Raji (cell line): Measurements from ENCODE around the gene TMBIM1.

Experiments
- POLR2A ChIP-seq: IDR thresholded peaks from 2 replicates; pipeline ENCODE4 v1.6.1; 2011; ENCODE audit warnings: low read depth, low read length, control low read depth; ENCODE audit not compliant: insufficient read depth

TMBIM1 gene

DNA sequence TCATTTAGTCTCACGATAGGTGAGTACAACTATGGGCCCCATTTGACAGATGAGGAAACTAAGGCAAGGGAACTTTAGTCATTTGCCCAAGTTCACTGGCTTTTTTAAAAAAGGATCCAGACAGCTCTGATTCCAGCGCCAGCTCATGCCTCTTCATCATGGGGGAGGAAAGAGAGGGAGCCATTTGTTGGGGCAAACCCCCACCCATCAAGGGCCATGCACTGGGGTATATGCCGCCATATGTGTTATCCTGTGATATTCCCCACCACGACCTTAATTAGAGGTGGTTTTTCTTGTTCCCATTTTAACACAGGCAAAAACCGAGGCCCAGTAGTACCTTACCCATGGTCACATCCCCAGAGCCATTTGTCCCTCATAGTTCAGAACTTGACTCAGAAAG lies 32.1 kb downstream of the TMBIM1 start:
- no peak for TF ChIP-seq POLR2A

DNA sequence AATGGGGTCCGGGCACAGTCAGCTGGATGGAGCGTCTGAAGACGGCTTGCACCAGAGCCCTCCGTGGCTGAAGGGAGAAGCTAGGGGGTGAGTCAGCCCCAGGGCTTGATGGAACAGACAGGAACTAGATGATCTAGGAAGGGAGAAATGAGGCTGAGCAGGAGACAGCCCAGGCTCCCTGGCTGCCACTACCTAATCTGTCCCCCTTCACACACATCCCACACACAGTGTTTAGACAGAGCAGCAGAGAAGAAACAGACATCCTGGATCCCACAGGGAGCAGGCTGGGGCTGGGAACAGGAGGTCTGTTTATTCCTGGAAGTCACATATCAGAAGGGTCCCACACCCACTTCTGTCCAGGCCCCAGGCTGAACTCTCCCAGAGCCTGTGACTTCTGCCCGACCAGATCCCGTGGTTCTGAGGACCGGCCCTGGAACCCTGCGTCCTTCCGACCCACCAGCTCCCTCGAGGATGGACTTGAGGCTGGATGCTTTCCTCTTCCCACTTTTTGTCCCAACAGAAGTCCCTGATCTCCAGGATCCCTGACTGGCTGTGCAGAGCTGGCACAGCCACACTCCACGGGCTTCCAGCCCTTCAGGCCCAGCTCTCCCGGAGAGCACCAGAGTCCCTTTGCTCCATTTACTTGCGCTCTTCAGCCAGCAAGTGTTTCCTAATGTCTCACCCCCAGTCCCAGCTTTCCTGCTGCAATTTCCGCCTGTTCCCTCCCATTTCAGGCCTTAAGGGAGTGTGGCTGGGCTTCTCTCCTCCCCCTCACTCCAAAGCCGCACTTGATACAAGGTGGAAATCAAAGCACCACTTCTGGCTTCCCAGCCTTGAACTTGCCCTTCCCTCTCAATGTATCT lies 33.0 kb downstream of the TMBIM1 start:
- TF ChIP-seq POLR2A = no peak

DNA sequence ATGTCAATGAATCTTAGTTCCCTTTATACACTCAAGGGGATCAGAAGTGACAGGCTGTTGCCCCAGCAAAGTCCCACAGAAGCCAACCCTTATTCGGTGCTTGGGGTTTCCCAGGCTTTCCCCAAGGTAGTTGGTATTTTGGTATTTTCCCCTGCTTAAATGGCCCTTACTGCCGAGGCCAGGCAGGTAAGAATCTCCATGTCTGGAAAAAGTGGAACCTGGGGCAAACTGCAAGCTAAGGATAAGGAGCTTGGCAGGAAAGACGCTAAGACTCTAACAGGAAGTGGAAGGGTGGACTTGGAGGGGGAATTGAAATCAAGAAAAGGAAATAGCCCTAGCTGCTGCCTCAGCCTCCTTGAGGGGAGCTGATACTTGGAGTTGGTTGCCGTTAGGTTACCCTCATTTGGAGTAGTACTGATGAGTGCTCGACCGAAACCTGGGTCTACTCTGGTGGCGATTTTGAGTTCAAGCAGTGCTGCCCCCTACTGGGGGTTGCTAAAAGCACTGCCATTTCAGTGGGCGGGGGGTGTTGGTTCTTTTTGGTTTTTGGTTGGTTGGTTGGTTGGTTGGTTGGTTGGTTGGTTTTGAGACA lies 34.8 kb downstream of the TMBIM1 start:
- TF ChIP-seq POLR2A = no peak

DNA sequence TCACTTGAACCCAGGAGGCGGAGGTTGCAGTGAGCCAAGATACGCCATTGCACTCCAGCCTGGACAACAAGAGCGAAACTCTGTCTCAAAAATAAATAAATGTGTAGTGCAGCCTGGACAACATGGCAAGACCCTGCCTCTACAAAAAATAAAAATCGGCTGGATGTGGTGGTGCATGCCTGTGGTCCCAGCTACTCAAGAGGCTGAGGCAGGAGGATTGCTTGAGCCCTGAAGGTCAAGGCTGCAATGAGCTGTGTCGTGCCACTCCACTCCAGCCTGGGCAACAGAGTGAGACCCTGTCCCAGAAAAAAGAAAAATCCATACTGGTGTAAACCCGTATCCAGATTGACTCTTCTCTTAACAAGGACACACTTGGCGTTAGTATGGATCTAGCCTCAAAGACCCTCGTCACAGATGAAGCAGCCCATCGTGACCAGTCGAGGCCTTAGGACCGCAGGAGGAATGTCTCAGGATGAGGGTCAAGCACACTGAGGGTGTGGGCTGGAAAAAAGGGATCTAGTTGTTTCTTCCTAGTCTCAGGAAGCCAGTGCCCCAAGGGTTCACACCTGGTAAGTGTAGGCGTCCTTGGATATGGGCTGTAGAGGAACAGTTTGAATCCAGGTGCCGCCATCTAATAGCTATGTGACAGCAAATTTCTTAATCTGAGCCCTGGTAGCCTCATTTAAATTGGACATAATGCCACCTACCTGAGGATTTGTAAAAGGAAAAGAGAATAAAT lies 35.5 kb downstream of the TMBIM1 start:
- TF ChIP-seq POLR2A = no peak

DNA sequence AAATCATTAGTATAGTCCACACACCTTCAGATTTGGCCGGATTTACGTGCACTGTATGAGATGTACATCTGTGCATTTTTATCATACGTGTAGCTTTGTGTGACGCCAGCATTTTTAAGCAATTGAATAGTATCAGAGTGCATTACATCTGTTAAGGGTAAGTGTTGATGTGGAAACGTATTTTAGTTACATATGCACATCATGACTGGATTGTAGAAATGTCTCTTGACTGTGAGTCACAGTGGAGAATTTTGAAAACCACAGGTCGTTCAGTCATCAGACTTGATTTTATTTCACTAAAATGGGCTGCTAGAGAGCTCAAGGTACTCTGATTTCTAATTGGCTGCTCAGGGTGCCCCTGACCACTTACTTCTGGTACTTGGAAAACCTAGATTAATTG lies 36.9 kb downstream of the TMBIM1 start:
- no peak for TF ChIP-seq POLR2A

DNA sequence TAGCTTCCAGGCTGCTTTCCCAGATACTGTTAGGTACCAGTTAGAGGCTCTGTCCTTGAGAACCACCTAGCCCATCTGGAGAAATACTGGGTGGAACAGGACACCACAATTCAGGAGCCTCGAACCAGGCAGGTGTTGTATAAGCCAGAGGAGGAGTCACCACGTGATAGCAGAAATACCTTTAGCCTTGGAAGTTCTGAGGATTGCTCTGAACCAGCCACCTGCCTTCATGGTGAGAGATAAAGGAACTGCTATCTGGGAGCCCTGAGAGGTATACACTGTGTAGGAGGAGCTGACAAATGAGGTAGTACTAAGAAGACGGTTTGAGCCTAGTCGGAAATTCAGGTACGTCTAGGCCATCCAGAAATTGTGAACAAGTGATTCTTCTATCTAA lies 39.1 kb downstream of the TMBIM1 start:
- no peak for TF ChIP-seq POLR2A

DNA sequence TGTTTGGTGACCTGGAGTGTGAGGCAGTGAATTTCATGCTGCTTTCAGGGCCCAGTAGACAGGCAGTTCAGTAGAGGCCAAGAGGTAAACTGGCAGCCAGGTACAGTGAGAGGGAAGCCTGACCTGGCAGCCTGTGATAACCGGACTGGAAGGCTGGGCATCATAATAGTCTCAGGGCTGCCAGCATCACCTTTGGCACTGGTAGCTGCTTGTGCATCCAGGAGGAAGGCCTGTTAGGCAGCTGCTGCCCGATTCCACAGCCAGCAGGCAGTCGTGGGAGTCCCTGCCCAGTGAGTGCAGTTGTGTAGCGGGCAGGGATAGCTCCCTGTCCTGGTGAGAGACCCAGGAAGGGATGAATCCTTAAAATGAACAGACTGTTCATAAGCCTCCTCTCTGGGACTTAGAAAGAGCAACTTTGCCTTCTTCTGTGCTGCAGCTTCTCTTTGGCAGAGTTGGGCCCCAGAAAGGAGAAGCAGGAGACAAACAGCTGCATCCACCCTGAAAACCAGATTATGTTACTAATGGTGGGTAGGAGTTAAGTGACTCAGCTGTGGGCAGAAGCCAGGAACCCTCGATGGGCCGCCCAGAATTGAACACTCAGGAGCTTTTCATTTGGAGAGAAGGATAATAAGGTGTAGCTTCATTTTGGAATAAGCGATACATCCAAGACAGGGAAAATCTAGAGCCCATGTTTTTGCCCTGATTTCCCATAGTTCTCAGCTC lies 39.6 kb downstream of the TMBIM1 start:
- TF ChIP-seq POLR2A = no peak

DNA sequence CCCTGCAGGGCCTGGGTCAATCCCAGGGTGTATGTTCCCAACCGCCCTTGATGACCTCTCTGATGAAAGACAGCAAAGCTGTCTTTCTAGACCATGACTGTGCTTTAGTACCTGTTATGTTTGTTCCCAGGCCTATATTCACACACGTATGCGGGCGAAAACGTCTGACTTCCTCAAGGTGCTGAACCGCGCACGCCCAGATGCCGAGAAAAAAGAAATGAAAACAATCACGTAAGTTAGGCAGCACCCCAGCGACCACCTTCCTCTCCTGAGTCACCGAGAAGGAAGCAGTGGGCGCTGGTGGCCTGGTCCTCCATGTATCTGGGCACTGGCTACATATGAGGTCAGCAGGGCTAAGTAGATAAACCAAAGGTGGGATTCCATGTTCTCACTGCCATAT lies 42.6 kb downstream of the TMBIM1 start:
- no peak for TF ChIP-seq POLR2A

DNA sequence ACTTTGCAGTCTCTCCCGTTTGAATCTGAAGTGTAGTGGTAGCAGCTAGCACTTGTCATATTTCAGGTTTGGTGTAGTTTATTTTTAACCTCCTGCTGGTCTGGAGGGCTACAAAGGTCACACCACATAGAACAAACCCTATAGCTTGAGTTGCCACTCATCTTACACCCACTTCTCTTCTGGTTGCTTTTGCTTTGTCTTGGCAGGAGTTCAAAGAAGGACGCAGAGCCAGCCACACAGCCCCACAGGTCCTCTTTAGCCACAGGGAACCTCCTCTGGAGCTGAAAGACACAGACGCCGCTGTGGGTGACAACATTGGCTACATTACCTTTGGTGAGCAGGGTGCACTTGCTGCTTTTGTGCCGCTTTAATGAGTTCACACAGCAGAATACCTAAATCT lies 47.1 kb downstream of the TMBIM1 start:
- no peak for TF ChIP-seq POLR2A

DNA sequence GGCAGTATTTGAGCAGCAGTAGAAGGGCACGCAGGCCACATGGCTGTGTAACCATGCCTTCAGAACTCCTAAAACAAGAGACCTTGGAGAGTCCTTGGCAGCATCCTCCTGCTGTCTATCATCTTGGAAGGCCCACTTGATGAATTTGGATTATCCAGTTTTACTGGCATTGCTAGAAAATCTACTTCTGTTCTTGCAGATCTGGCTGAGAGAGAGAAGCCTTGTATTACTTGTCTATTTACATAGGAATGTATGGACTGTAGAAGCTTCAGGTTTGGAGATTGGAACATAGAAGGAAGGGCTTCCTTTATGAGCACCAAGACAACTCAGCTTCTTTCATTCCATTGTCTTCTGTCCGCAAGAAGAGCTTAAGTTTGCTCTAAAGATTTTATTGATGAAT lies 47.6 kb downstream of the TMBIM1 start:
- no peak for TF ChIP-seq POLR2A

DNA sequence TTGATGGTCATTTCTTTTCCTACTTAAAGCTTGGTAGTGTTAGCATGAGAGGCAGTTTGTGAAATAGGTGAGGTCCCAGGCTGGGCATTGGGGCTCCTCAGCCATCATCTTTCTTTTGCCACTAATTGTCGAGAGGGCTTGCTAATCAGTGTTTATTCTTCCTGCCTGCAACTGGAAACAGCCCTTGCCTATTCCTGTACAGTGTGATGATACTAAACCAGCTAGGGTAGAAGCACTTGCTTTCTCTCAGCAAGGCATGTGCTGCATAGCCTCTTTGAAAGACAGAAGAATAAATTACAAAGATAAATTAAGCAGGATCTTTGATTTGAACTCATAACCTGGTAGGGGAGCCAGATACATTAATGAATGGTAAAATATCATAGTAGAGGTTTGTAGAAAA lies 48.1 kb downstream of the TMBIM1 start:
- TF ChIP-seq POLR2A = no peak

DNA sequence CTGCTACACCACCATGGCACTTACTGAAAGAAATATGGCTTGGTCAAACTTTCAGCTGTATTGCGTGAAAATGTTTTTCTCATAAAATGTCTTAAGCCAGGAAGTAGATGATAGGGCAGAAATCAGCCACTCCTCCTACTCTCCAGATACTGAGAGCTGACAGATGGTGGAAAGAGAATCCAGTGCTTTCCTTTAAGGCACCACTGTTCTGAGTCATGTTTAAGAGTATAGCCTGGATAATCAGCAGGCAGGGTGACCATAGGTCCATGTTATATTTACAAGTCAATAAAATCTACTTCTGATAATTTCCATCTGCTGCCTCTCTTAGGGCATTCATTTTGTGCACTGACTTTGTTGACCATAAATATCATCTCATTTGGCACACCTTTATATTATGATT lies 53.4 kb downstream of the TMBIM1 start:
- no peak for TF ChIP-seq POLR2A

DNA sequence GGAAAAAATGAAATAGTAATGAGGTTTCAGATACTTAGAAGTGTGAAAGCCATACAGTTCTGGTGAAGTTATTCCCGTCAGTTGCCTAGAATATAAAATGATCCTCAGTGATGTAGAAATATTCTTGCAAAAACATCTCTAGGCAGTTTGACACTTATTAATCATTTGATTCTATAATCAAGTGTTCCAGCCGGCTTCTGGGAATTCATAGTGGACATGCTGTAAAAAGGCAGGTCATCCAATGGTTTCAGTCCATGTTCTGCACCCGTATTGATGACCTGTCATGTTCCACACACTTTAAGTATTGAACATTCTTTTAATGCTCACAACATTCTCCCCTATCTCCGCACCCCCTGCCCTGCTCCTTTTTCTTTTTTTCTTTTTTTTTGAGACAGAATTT lies 55.5 kb downstream of the TMBIM1 start:
- no peak for TF ChIP-seq POLR2A

DNA sequence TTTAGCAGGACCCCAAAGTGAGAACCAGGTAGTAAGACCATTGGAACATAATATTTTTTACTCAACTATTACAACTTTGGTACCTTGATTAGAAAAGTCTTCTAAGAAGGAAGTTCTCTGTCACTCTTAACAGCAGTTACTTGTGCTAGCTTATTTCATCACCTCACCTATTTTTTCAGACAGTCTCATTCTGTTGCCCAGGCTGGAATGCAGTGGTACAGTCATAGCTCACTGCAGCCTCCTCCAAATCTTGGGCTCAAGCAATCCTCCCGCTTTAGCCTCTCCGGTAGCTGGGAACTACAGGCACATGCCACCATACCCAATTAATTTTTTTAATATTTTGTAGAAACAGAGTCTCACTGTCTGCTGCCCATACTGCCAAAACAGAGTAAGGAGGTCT lies 57.3 kb downstream of the TMBIM1 start:
- TF ChIP-seq POLR2A = no peak

DNA sequence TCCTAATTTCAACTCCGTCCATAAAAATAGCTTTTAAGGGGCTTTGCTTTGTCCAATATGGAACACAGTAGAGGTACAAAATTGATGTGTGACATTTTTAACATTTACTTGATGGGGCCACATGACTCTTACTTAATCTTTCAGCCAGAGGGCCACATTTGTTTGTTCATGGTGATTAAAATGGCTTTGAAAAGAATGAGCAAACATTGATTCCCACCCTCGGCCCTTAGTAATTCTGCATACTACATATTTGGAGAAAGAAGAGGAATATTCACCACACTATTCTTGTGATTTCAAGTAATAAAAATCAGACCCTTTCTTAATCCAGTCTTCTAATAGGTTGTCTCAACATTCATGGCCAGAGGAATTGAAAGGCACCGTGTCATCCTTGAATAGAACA lies 57.8 kb downstream of the TMBIM1 start:
- TF ChIP-seq POLR2A = no peak
